NCI-H82 treated with DMSO at 0.1 percent for 48 hours (cell line): ENCODE results near the gene C17orf107.

Source experiments
- DNase-seq: peaks from one replicate; lab custom pipeline; 2025; ENCODE audit not compliant: unreplicated experiment; lab: John Stamatoyannopoulos, UW

The C17orf107 gene

GRCh38 chr17:4934173-4934979 is 35.0 kb downstream of the C17orf107 start:
- no peak for DNase-seq

DNA sequence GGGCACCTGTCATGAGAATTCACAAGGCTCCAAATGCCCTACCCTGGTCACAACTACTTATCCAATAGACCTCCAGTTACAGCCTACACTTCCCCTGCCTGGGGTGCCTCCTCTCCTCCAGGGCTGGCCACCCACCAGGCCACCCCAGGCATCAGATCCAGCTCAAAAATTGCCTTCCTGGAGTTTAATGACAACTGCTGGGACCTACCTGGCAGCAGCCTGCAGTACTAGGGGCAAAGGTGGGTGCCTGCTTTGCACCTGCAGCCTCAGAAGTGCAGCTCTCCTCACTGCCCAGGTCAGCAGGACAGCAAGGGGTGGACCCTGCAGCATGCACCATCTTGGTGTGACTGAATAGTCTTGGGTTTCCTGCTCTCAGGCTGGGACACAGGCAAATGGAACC is 36.3 kb downstream of the C17orf107 start:
- DNase-seq = no peak

- no peak for DNase-seq
Observed at GRCh38 chr17:4936436-4936835, 37.1 kb downstream of the C17orf107 start.

DNA sequence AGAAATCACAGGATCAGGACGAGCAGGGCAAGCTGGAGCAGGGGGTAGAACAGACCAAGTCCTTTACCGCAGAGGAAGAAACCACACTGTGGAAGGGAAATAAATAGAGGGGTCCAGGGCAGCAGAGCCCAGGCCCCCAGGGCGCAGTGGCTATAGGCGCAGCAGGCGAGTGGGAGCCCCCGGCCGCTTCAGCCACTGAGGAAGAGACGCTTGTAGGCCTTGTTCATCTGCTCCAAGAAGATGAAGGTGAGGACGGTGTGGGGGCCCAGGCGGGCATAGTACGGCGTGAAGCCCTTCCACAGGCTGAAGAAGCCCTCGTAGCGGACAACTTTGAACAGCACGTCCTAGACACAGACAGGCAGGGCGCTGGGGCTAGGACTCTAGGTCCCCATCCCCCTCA is 38.2 kb downstream of the C17orf107 start:
- DNase-seq = no peak

GRCh38 chr17:4938069-4938491 is 38.7 kb downstream of the C17orf107 start:
- DNase-seq = no peak

DNA sequence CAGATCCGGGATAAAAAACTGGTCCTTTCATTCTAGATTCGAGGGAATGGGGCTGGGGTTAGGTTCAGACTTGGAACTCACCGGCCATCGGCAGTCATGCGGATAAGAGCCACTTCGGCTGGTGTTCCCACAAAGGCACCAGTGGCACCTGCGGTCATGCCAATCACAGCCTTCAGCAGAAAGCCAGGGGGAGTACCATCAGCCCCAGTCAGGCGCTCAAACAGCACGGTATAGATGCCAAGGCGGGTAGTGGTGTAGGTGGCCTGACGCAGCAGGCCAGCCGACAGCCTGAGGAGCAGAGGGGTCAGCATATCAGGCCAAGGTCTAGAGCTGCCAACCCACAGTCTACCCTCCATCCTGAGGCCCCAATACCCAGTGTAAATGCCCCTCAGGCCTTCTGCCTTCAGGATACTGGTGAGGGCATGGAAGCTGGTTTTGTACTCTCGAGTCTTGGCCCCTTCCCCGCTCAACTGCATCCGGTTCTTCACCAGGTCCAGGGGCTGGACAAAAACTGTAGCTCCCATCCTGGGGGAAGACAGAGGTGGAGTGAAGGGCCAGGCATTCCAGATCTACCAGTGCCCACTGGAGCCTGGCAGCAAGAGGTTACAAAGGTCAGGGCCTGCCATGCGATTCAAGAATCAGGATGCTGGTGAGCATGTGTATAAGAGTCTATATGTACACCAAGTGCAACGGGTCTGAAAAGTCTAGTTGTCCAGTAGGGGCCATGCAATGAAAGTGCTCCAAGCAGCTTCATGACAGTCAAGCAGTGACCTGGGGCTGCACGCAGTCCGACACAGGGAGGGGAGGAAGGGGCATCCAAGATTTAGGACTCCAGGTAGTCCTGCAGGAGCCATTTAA is 39.6 kb downstream of the C17orf107 start:
- no peak for DNase-seq

DNA sequence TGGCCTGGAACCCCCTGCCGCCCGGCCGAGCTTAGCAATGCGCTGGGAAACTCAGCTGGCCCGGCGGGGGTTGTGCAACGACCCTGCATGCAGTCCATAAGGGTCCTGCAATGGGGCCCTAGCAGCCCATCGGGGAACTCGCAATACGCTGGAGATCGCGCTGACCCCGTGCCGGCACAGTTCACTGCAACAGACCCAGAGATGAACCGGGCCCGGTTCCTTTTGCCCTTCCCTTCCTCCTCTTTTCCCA is 40.1 kb downstream of the C17orf107 start:
- no peak for DNase-seq

DNA sequence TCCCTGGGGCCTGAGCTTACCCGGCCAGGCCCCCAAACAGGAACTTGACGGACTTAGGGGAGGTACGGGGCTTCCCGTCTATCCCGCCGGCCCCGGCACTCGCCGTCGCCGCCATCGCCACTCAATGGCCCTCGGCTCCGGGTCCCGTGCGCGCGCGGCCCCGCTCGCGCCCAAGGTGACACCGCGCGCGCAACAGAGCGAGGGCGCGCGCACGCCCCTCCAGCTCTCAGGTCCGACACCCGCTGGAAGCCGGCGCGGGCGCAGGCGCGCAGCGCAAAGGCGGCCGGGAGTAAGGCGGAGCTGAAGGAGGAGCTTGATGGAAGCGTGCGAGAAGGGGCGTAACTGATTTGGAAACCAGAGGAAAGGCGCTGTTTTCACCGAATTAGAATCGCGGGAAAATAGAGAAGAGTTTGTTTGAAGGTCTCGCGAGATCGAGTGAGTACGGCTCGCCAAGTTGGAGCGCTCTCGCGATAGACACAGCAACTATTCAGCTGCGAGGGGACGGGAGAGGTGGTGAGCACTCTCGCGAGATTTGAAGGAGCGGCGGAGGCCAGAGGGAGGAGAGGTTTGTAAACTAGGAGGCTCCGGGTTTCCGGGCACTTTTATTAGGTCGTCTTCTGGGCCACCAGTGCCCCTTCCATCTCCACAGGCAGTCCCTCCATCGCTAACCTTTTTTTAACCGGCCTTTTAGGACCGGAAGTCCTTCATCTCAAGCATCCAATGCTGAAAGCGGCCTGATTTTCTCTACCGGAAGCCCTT is 40.6 kb downstream of the C17orf107 start, which contains the start of the genes RNF167 and SLC25A11:
Gene RNF167, plus strand, starts transcription at position 473 of the 759 bp plus-strand sequence. CDS start 642 bp downstream, outside the sequence.
Gene SLC25A11, minus strand, starts transcription at position 251 of the 759 bp plus-strand sequence. Its CDS starts 136 bp downstream, at position 115.
- DNase-seq = peak; percentile 97

GRCh38 chr17:4940555-4941318 is 41.4 kb downstream of the C17orf107 start:
- no peak for DNase-seq

DNA sequence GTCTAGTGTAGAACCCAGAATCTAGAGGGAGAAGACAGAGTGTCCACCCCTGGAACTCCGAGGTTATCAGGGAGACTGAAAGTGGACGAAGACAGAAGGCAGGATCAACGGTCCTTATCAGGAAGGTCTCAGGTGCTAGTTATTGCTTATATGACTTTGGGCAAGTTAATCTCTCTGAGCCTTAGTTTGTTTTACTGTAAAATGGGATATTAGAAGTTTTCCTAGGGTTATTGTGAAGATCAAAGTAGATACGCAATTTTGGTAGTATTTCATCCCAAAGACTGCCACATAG is 41.9 kb downstream of the C17orf107 start:
- DNase-seq = no peak

DNA sequence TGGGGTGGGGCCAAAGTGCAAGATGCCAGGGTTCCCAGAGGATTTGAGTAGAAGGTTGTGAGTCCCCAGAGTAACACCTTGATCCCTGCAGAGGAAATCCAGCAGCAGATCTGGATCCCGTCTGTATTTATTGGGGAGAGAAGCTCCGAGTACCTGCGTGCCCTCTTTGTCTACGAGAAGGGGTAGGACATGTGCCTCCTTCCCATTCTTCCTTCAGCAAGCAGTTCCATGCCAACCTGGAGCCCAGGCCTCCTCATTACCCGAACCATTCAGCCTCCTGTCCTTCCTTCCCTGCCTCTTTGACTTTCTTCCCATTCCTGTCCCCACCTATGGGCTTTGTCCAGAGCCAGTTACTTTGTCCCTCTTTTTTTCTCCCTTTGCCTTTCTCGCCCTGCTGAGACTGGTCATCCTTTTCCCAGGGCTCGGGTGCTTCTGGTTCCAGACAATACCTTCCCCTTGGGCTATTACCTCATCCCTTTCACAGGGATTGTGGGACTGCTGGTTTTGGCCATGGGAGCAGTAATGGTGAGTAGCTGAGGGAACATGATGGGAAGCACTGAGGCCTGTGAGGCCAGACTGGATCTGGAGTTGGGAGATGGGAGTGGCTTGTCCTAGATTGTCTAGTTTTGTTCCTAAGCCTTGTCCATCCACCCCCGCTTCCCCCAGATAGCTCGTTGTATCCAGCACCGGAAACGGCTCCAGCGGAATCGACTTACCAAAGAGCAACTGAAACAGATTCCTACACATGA is 43.6 kb downstream of the C17orf107 start:
- DNase-seq = no peak

DNA sequence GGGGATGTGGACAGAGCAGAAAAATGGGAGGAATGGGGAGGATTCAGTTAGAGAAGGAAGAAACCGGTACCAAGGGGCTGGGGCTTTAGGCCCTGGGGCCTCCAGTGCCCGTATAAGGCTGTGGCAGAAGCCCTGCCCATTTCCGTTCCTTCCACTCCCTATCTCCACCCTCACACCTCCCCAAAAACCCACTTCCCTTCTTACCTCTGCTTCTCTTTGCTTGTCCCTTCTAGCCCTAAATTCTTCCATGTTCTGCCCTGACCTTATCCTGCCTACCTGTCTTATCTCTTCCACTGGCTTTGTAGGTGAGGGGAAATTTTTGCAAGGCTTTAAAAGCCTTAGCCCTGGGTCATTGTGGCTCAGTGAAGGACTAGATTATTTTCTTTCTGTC is 44.8 kb downstream of the C17orf107 start:
- no peak for DNase-seq

DNA sequence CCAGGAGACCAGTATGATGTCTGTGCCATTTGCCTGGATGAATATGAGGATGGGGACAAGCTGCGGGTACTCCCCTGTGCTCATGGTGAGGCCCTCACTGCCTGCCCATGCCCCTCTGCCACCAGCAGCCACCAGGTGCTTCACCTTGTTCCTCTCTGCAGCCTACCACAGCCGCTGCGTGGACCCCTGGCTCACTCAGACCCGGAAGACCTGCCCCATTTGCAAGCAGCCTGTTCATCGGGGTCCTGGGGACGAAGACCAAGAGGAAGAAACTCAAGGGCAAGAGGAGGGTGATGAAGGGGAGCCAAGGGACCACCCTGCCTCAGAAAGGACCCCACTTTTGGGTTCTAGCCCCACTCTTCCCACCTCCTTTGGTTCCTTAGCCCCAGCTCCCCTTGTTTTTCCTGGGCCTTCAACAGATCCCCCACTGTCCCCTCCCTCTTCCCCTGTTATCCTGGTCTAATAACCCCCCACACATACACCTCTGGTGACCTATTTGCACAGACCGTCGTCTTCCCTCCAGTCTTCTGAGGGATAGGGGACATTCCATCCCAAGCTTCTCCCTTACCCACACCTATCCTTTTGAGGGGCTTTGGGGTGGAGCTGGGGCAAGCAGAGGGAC is 45.3 kb downstream of the C17orf107 start:
- no peak for DNase-seq

- no peak for DNase-seq
Observed at GRCh38 chr17:4945176-4945943, 46.0 kb downstream of the C17orf107 start.

- no peak for DNase-seq
Observed at GRCh38 chr17:4945944-4946280, 46.6 kb downstream of the C17orf107 start.

- no peak for DNase-seq
Observed at GRCh38 chr17:4946312-4946976, 47.1 kb downstream of the C17orf107 start.

DNA sequence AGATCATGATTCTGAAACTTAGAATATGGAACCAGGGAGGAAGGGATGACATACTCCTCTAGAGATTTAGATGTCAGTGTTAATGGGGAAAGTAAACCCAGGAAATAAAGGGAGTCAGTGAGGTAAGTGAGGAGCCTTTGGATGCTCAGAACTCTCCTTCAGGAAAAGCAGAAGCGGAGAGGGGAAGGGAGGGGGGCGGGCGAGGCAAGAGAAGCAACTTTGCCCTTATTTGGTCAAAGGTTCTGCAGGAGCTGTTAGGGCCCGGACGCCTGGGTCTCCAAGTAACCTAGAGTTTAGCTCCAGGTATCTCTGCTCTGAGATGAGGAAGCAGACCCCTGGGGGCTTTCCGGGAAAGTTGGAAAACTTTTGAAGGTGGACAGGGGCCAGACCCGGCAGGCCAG is 47.7 kb downstream of the C17orf107 start:
- DNase-seq = no peak

- peak; percentile 28 for DNase-seq
Observed at GRCh38 chr17:4947411-4948165, 48.3 kb downstream of the C17orf107 start.
